HCT116 (cell line): ENCODE measurements around the gene SESN1. TPM values are rescaled to one million over a fixed set of nuclear protein-coding genes. Genes with fewer than 3 reads are reported as not detected.

Source experiments
- ATAC-seq: fragments of 200-7000 bp; cut with Tn5 transposase; 2 replicates; pipeline ENCODE4 v1.9.1; 2020; ENCODE audit warnings: mild to moderate bottlenecking, moderate library complexity
- BruUV-seq: library from RNA; stranded (reverse); fragments of 400-500 nt; replicated peaks from 2 replicates; lab custom pipeline; 2021; lab: Mats Ljungman, UMichigan
- CTCF ChIA-PET: fragments of 300-600 bp; sonication (Branson Sonifier 250); formaldehyde crosslinking; loops from one replicate; lab custom pipeline; 2021; ENCODE audit warnings: antibody characterized with exemption; lab: Charles Lee
- POLR2A ChIA-PET: fragments of 300-600, 350-600 bp; sonication (Branson Sonifier 250); formaldehyde crosslinking; loops from one replicate; lab custom pipeline; 2021; ENCODE audit warnings: antibody characterized with exemption; lab: Charles Lee
- RAD21 ChIA-PET, 2 experiments: fragments of 300-600 bp; sonication (Branson Sonifier 250); formaldehyde crosslinking; loops; one replicate each; lab custom pipeline; 2023; ENCODE audit warnings: low total read pairs in 2 of 2; ENCODE audit not compliant: uncharacterized antibody in 2 of 2, unreplicated experiment in 2 of 2, low non-redundant PET in 1 of 2; lab: Charles Lee
- DNase-seq: peaks from one replicate; pipeline ENCODE4 v3.0.0-alpha.2; 2010; ENCODE audit warnings: low read depth, low spot score
- H2AFZ ChIP-seq: fragments of 200-600 bp; shearing (Covaris generic), sonication (generic); 2 replicates; pipeline ENCODE4 v1.6.1; 2017; ENCODE audit warnings: low read depth, mixed run types, mixed read lengths, antibody characterized with exemption, low read length; ENCODE audit not compliant: poor library complexity, severe bottlenecking
- H3K27ac ChIP-seq: 2 replicates; pipeline ENCODE4 v1.5.1; 2012; ENCODE audit warnings: low read depth, low read length
- H3K27me3 ChIP-seq: fragments of 200-600 bp; sonication (generic); 2 replicates; pipeline ENCODE4 v1.6.1; 2016; ENCODE audit warnings: mixed run types, low read length, mixed read lengths; ENCODE audit not compliant: insufficient read depth
- H3K36me3 ChIP-seq, 2 experiments: fragments of 200-500 bp in 1 of 2; fragments of 200-600 bp in 1 of 2; sonication (Bioruptor generic) in 1 of 2; sonication (generic) in 1 of 2; 2 replicates each; pipeline versions ENCODE4 v1.5.1 to v1.6.1; 2014 to 2016; ENCODE audit warnings: low read length in 2 of 2, inconsistent platforms in 1 of 2, mixed read lengths in 1 of 2, mixed run types in 1 of 2; ENCODE audit not compliant: insufficient read depth in 2 of 2, control insufficient read depth in 1 of 2
- H3K4me1 ChIP-seq, 2 experiments: fragments of 200-600 bp in 1 of 2; sonication (generic) in 1 of 2; 2 replicates each; pipeline versions ENCODE4 v1.5.1 to v1.6.1; 2012 to 2017; ENCODE audit warnings: low read length in 2 of 2, inconsistent platforms in 1 of 2, mild to moderate bottlenecking in 1 of 2, mixed read lengths in 1 of 2, mixed run types in 1 of 2, moderate library complexity in 1 of 2; ENCODE audit not compliant: insufficient read depth in 2 of 2, control insufficient read depth in 1 of 2
- H3K4me2 ChIP-seq: fragments of 200-600 bp; sonication (generic); 2 replicates; pipeline ENCODE4 v1.6.1; 2017; ENCODE audit warnings: mixed run types, low read length, mixed read lengths
- H3K4me3 ChIP-seq, 2 experiments: fragments of 200-600 bp in 1 of 2; sonication (generic) in 1 of 2; replicated peaks in 1 of 2; 2 replicates each; pipeline ENCODE4 v1.5.1; 2011 to 2016; ENCODE audit warnings: low read length in 2 of 2, control low read depth in 1 of 2, low read depth in 1 of 2, mild to moderate bottlenecking in 1 of 2, mixed read lengths in 1 of 2, mixed run types in 1 of 2
- H3K79me2 ChIP-seq: fragments of 200-600 bp; sonication (generic); 2 replicates; pipeline ENCODE4 v1.6.1; 2017; ENCODE audit warnings: mild to moderate bottlenecking, mixed run types, low read length, moderate library complexity, mixed read lengths; ENCODE audit not compliant: insufficient read depth
- H3K9ac ChIP-seq: fragments of 200-600 bp; sonication (generic); 2 replicates; pipeline ENCODE4 v1.6.1; 2016; ENCODE audit warnings: low read length, mixed read lengths
- H3K9me2 ChIP-seq: fragments of 200-600 bp; sonication (generic), shearing (Covaris generic); 2 replicates; pipeline ENCODE4 v1.6.1; 2017; ENCODE audit warnings: mixed run types, mild to moderate bottlenecking, moderate library complexity; ENCODE audit not compliant: insufficient read depth
- H3K9me3 ChIP-seq, 2 experiments: fragments of 200-500 bp in 1 of 2; fragments of 200-600 bp in 1 of 2; sonication (Bioruptor generic) in 1 of 2; sonication (generic) in 1 of 2; 2 replicates each; pipeline ENCODE4 v1.6.1; 2014 to 2017; ENCODE audit warnings: low read length in 2 of 2, mixed read lengths in 2 of 2, inconsistent platforms in 1 of 2, low read depth in 1 of 2, mild to moderate bottlenecking in 1 of 2, mixed run types in 1 of 2, moderate library complexity in 1 of 2; ENCODE audit not compliant: control insufficient read depth in 1 of 2, insufficient read depth in 1 of 2
- H4K20me1 ChIP-seq: fragments of 200-600 bp; sonication (generic), shearing (Covaris generic); 2 replicates; pipeline ENCODE4 v1.6.1; 2017; ENCODE audit warnings: mixed run types, mild to moderate bottlenecking, moderate library complexity; ENCODE audit not compliant: insufficient read depth
- CBX3 ChIP-seq: IDR thresholded peaks from 2 replicates; pipeline ENCODE4 v1.6.1; 2012; ENCODE audit warnings: low read depth
- CTCF ChIP-seq, 3 experiments: fragments of 200-600 bp in 1 of 3; sonication (generic) in 1 of 3; IDR thresholded peaks in 2 of 3; conservative IDR thresholded peaks in 1 of 3; 2 replicates each; pipeline ENCODE4 v1.5.1; 2012 to 2017; ENCODE audit warnings: low read depth in 2 of 3, low read length in 2 of 3, antibody characterized with exemption in 1 of 3, borderline replicate concordance in 1 of 3, control low read depth in 1 of 3, mild to moderate bottlenecking in 1 of 3, mixed read lengths in 1 of 3, mixed run types in 1 of 3, moderate library complexity in 1 of 3; ENCODE audit not compliant: insufficient read depth in 1 of 3
- EZH2 ChIP-seq: fragments of 200-600 bp; sonication (generic); IDR thresholded peaks from 2 replicates; pipeline ENCODE4 v1.6.1; 2017; ENCODE audit warnings: antibody characterized with exemption, mixed run types
- POLR2AphosphoS5 ChIP-seq: IDR thresholded peaks from 2 replicates; pipeline ENCODE4 v1.6.1; 2011; ENCODE audit warnings: mild to moderate bottlenecking, low read depth, low read length, moderate library complexity
- RAD21 ChIP-seq: IDR thresholded peaks from 2 replicates; pipeline ENCODE4 v1.6.1; 2012; ENCODE audit warnings: low read depth, mild to moderate bottlenecking
- REST ChIP-seq: IDR thresholded peaks from 2 replicates; pipeline ENCODE4 v1.6.1; 2012; ENCODE audit warnings: low read depth
- SIN3A ChIP-seq: IDR thresholded peaks from 2 replicates; pipeline ENCODE4 v1.6.1; 2012; ENCODE audit warnings: low read depth
- SP1 ChIP-seq: IDR thresholded peaks from 2 replicates; pipeline ENCODE4 v1.6.1; 2012; ENCODE audit warnings: low read depth
- SRF ChIP-seq: IDR thresholded peaks from 2 replicates; pipeline ENCODE4 v1.6.1; 2012; ENCODE audit warnings: low read depth
- TCF7L2 ChIP-seq: IDR thresholded peaks from 2 replicates; pipeline ENCODE4 v1.7.0; 2011; ENCODE audit warnings: borderline replicate concordance, inconsistent platforms; ENCODE audit not compliant: insufficient read depth, insufficient read length; ENCODE audit errors: extremely low read depth
- YY1 ChIP-seq: IDR thresholded peaks from 2 replicates; pipeline ENCODE4 v1.6.1; 2011; ENCODE audit warnings: low read length, low read depth, moderate library complexity, mild to moderate bottlenecking; ENCODE audit not compliant: insufficient replicate concordance; ENCODE audit errors: extremely low read depth
- ZBTB33 ChIP-seq: IDR thresholded peaks from 2 replicates; pipeline ENCODE4 v1.6.1; 2011; ENCODE audit warnings: mild to moderate bottlenecking, low read length, moderate library complexity; ENCODE audit not compliant: insufficient replicate concordance; ENCODE audit errors: extremely low read depth
- ZFX ChIP-seq: fragments of 450-650 bp; IDR thresholded peaks from 2 replicates; pipeline ENCODE4 v1.6.1; 2017
- intact Hi-C: fragments of 100-400 bp; cut with micrococcal nuclease; formaldehyde crosslinking; loops from 2 replicates; pipeline ENCODE4 v1.10.0; 2022
- total RNA-seq: library from RNA; stranded (reverse); gene quantifications from one replicate; pipeline ENCODE4 v1.2.1, GENCODE V29; 2021; ENCODE audit not compliant: unreplicated experiment

The SESN1 gene
- total RNA-seq, 1 experiment from 2014 or later = 9.3 TPM

- Histone ChIP-seq H3K27ac (no peak overlapping the region), H3K9ac (no peak overlapping the region), H3K27me3 (no peaks in the 10 kb centered on the region), H3K4me3 (no peak overlapping the region), H3K4me1 (no peaks in the 10 kb centered on the region), H3K9me2 (no peaks in the 10 kb centered on the region), H3K79me2 (no peaks in the 10 kb centered on the region), H2AFZ (no peak overlapping the region), H4K20me1 (no peaks in the 10 kb centered on the region), H3K9me3 (no peaks in the 10 kb centered on the region), H3K36me3 (no peaks in the 10 kb centered on the region; a peak in 2 of 4 replicates), H3K4me2 (no peak overlapping the region)
- CTCF ChIA-PET = no interaction called here
- BruUV-seq = no TSS peak
- RAD21 ChIA-PET = no interaction called here
- DNase-seq (no peak), ATAC-seq (no peak)
- intact Hi-C loops = no loop called here
- POLR2A ChIA-PET = no interaction called here
- no peak for TF ChIP-seq EZH2
- TF ChIP-seq CTCF (IDR thresholded peaks at IDR 0.05 in 2 of 3, conservative IDR thresholded peaks at IDR 0.05 in 1 of 3; ENCODE audit: borderline replicate concordance in 1 of 3, insufficient read depth in 1 of 3, low read depth in 2 of 3, low read length in 2 of 3) = no peak
- TF ChIP-seq RAD21 = no peak
- TF ChIP-seq ZBTB33 = no peak
- TF ChIP-seq SIN3A = no peak
- no peak for TF ChIP-seq SP1
- TF ChIP-seq ZFX = no peak
- no peak for TF ChIP-seq YY1
- TF ChIP-seq REST = no peak
- TF ChIP-seq SRF = no peak
- TF ChIP-seq TCF7L2 = no peak
- no peak for TF ChIP-seq CBX3
- no peak for TF ChIP-seq POLR2AphosphoS5
Observed at GRCh38 chr6:109000289-109000688, 94.4 kb downstream of the SESN1 start.
